ENCODE results near the gene FOXJ2.
A peak's percentile ranks its signal among the peaks of the same experiment; 100 is the strongest.
"Not testable (repeated sequence)": the region's sequence is repeated elsewhere in the genome, so short reads cannot be mapped to it uniquely, and the experiment has no call there.

Gene FOXJ2

DNA sequence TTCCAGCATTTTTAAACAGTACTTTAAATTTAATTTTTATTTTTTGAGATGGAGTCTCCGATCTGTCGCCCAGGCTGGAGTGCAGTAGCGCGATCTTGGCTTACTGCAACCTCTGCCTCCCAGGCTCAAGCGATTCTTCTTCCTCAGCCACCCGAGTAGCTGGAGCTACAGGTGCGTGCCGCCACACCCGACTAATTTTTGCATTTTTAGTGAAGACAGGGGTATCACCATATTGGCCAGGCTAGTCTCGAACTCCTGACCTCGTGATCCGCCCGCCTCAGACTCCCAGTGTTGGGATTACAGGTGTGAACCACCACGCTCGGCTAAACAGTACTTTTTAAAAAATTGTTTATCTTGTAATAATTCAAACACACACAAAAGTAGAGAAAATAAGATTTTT lies 4.2 kb upstream of the FOXJ2 start:
- TF ChIP-seq, protein P1, sequence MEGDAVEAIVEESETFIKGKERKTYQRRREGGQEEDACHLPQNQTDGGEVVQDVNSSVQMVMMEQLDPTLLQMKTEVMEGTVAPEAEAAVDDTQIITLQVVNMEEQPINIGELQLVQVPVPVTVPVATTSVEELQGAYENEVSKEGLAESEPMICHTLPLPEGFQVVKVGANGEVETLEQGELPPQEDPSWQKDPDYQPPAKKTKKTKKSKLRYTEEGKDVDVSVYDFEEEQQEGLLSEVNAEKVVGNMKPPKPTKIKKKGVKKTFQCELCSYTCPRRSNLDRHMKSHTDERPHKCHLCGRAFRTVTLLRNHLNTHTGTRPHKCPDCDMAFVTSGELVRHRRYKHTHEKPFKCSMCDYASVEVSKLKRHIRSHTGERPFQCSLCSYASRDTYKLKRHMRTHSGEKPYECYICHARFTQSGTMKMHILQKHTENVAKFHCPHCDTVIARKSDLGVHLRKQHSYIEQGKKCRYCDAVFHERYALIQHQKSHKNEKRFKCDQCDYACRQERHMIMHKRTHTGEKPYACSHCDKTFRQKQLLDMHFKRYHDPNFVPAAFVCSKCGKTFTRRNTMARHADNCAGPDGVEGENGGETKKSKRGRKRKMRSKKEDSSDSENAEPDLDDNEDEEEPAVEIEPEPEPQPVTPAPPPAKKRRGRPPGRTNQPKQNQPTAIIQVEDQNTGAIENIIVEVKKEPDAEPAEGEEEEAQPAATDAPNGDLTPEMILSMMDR (IDR thresholded peaks at IDR 0.05; ENCODE audit: insufficient read depth, low read length, missing control alignments), result no peak
- CTCF ChIA-PET, result interaction anchor here (1.0 to 2.2 kb wide), 7 partner anchors 17 to 203 kb away, joined by 3 to 12 read pairs (median 4); no protein-coding TSS in a partner anchor
- DNase-seq (ENCODE audit: low read depth, low spot score), result no peak
- POLR2A ChIA-PET, result no interaction called here
- H3K4me3 ChIP-seq (ENCODE audit: low read depth, low read length), result no peak overlapping the region

DNA sequence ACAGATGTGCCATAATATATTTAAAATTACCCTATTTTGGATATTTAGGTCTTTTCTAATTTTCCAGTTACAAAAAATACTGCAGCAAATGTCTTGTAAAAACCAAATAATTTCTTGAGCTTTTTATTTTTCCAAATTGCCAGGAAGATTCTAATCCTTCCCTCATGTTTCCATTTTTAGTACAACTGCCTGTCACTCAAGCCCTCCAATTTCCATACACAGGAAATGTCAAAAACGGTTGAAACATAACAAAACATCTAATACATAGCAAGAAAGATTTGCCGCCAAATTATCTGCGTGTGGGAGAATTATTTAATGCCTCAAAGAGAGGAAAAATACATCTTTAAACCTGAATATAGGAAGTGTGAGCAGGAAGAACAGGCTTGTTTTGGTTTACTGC lies 2.3 kb upstream of the FOXJ2 start:
- H3K4me3 ChIP-seq (ENCODE audit: low read depth, low read length), result no peak overlapping the region
- POLR2A ChIA-PET, result no interaction called here
- DNase-seq (ENCODE audit: low read depth, low spot score), result no peak
- CTCF ChIA-PET, result interaction anchor here (1.0 kb wide), 2 partner anchors 8 to 97 kb away, joined by 3 to 4 read pairs; no protein-coding TSS in a partner anchor
- TF ChIP-seq, protein P1 (IDR thresholded peaks at IDR 0.05; ENCODE audit: insufficient read depth, low read length, missing control alignments), result no peak

DNA sequence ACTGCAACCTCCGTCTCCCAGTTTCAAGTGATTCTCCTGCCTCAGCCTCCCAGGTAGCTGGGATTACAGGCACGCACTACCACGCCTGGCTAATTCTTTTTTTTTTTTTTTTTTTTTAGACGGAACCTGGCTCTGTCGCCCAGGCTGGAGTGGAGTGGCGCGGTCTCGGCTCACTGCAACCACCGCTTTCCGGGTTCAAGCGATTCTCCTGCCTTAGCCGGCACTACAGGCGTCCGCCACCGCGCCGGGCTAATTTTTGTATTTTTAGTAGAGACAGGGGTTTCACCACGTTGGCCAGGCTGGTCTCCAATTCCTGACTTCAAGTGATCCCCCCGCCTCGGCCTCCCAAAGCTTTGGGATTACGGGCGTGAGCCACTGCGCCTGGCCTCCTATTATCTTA lies 1.5 kb upstream of the FOXJ2 start:
- DNase-seq (ENCODE audit: low read depth, low spot score); H3K4me3 ChIP-seq (ENCODE audit: low read depth, low read length); POLR2A ChIA-PET: not testable (repeated sequence)
- CTCF ChIA-PET, result interaction anchor here (0.7 to 0.8 kb wide), 2 partner anchors 17 to 98 kb away, joined by 3 to 4 read pairs; no protein-coding TSS in a partner anchor

DNA sequence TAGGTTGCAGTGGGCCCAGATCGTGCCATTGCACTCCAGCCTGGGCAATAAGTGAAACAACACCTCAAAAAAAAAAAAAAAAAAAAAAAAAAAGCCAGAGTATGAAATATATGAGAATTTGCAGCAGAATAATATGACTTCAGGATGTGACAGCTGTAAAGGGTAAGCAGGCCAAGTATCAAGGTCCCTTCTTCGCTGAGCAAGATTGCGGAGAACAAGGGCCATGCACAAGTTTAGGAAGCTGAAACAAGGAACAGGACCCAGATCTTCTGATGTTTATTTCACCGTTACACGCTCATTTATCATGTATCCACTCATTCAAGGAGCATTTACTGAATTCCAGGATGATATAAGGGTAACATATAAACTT lies 659 bp upstream of the FOXJ2 start:
- TF ChIP-seq, protein P1 (IDR thresholded peaks at IDR 0.05; ENCODE audit: insufficient read depth, low read length, missing control alignments), result no peak
- CTCF ChIA-PET, result interaction anchor here (0.7 to 5.6 kb wide), 4 partner anchors 13 to 98 kb away, joined by 3 to 66 read pairs (median 4); partner anchors contain the start of gene SLC2A3
- DNase-seq (ENCODE audit: low read depth, low spot score), result no peak
- H3K4me3 ChIP-seq (ENCODE audit: low read depth, low read length), result peak overlapping the region; percentile 84
- POLR2A ChIA-PET, result interaction anchor here (1.3 kb wide), 1 partner anchor 96 kb away, joined by 3 read pairs; the partner anchor contains the start of gene SLC2A3

DNA sequence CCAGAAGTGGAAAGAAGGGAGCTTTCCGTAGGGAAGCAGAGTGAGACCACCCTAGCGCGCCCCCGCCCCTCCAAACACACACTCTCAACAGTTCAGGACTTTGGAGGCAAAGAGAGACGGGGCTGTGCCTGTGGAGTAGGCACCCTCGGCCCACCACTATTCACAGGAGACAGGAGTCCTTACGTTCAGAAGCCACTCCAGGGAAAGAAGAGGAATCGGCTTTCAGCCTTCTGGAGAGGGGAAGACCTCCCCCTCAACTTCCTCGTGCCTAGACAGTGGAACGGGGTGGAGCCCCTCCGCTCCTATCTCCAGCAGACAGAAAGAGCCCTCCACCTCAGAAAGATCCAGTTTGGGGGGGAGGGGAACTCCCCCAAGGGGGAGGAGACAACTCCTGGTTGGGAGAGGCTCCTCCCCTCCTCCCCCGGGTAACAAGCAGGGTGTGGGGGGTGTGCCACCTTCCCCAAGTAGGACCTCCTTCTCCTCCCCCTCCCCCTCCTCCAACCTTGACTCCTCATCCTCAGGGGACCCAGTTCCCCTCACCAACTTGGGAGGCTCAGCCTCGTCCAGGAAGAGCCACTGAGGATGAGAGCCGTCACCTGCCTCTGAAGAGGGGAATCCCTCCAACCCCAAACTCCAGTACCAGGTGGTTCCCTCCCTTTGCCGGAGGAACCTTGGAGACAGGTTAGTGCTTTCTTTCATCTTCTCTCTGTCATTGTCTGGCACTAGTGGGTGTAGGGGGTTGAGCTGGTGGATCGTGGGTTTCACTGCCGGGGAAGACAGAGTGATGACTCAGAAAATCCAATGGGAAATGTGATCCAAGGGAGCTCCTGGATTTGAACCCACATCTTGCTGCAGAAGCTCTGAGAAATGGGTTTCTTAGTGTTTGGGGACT lies 883 bp downstream of the FOXJ2 start:
- TF ChIP-seq, protein P1 (IDR thresholded peaks at IDR 0.05; ENCODE audit: insufficient read depth, low read length, missing control alignments), result no peak
- ChIA-PET POLR2A (interaction anchor here (0.8 to 1.3 kb wide), 2 partner anchors 97 kb away, joined by 3 read pairs; partner anchors contain the start of gene SLC2A3), CTCF (interaction anchor here (0.7 to 5.6 kb wide), 8 partner anchors 11 to 202 kb away, joined by 3 to 66 read pairs (median 4); no protein-coding TSS in a partner anchor)
- H3K4me3 ChIP-seq (ENCODE audit: low read depth, low read length), result peak overlapping the region; percentile 84
- no peak for DNase-seq (ENCODE audit: low read depth, low spot score)

DNA sequence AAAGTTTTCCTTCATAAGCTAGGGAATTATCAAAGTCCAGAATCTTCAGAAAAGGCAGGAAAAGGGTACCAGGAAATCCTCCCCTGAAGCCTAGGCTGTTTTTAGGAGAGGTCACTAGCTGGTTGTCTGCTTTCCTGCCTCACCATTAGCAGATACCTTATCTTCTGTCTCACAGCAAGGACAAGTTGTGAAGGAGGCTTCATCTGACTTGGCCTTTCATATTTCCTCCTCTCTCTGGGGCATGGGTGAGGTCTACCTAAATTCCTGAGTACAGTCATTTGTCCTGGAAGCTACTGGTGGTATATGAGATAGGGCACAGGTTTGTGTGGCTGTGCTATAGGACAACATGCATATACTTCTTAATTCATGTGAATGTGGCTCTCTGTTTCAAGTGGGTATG lies 2.3 kb downstream of the FOXJ2 start:
- DNase-seq (ENCODE audit: low read depth, low spot score), result no peak
- CTCF ChIA-PET, result interaction anchor here (1.3 to 5.6 kb wide), 4 partner anchors 10 to 197 kb away, joined by 3 to 66 read pairs (median 16); no protein-coding TSS in a partner anchor
- POLR2A ChIA-PET, result interaction anchor here (0.5 kb wide), 1 partner anchor 43 kb away, joined by 3 read pairs; no protein-coding TSS in a partner anchor
- H3K4me3 ChIP-seq (ENCODE audit: low read depth, low read length), result peak overlapping the region; percentile 84
- TF ChIP-seq, protein P1 (IDR thresholded peaks at IDR 0.05; ENCODE audit: insufficient read depth, low read length, missing control alignments), result no peak
